GM18868 (cell line): ENCODE results near the gene PKNOX2.

Experiments used
- ATAC-seq: cut with Tn5 transposase; IDR thresholded peaks from one replicate; pipeline ENCODE4 v1.9.1; 2021; ENCODE audit warnings: mild to moderate bottlenecking, moderate library complexity; ENCODE audit not compliant: unreplicated experiment

PKNOX2 gene

GRCh38 chr11:125154378-125155099 is 10.0 kb upstream of the PKNOX2 start:
- no peak for ATAC-seq

- ATAC-seq = no peak
Observed at GRCh38 chr11:125155100-125155444, 9.5 kb upstream of the PKNOX2 start.

- ATAC-seq = no peak
Observed at GRCh38 chr11:125155767-125156166, 8.8 kb upstream of the PKNOX2 start.

GRCh38 chr11:125156346-125157117 is 8.0 kb upstream of the PKNOX2 start:
- no peak for ATAC-seq

GRCh38 chr11:125157118-125157733 is 7.3 kb upstream of the PKNOX2 start:
- ATAC-seq = no peak

- ATAC-seq = no peak
Observed at GRCh38 chr11:125157953-125158680, 6.4 kb upstream of the PKNOX2 start.

- no peak for ATAC-seq
Observed at GRCh38 chr11:125162743-125163142, 1.8 kb upstream of the PKNOX2 start.

- ATAC-seq = no peak
Observed at GRCh38 chr11:125163431-125164063, 1.0 kb upstream of the PKNOX2 start.

- ATAC-seq = no peak
Observed at GRCh38 chr11:125164091-125164421, 495 bp upstream of the PKNOX2 start.

GRCh38 chr11:125165111-125165842 is 726 bp downstream of the PKNOX2 start:
- peak; percentile 26 for ATAC-seq

GRCh38 chr11:125165843-125166763 is 1.6 kb downstream of the PKNOX2 start:
- ATAC-seq = no peak

- ATAC-seq = no peak
Observed at GRCh38 chr11:125166764-125167291, 2.3 kb downstream of the PKNOX2 start.

- ATAC-seq = no peak
Observed at GRCh38 chr11:125167292-125167953, 2.9 kb downstream of the PKNOX2 start.

GRCh38 chr11:125167954-125168835 is 3.6 kb downstream of the PKNOX2 start:
- ATAC-seq = no peak

- ATAC-seq = no peak
Observed at GRCh38 chr11:125168918-125169456, 4.4 kb downstream of the PKNOX2 start.

- no peak for ATAC-seq
Observed at GRCh38 chr11:125170001-125170509, 5.5 kb downstream of the PKNOX2 start.

GRCh38 chr11:125170510-125171031 is 6.0 kb downstream of the PKNOX2 start:
- ATAC-seq = no peak
